HepG2 (cell line): ENCODE data around the gene JKAMP. TPM values are rescaled to one million over a fixed set of nuclear protein-coding genes. Genes with fewer than 3 reads are reported as not detected.

Experiments
- ASH2L ChIP-seq: fragments of 300-600, 200-600 bp; sonication (generic); IDR thresholded peaks from 2 replicates; pipeline ENCODE4 v1.7.0; 2017; ENCODE audit warnings: low read depth, mild to moderate bottlenecking, moderate library complexity, mixed read lengths, low read length; ENCODE audit not compliant: insufficient read length
- ATF6 ChIP-seq: sonication (generic); formaldehyde crosslinking; conservative IDR thresholded peaks from 2 replicates; pipeline ENCODE4 v1.4.0; 2020; ENCODE audit warnings: missing genetic modification reagents
- BCL6 ChIP-seq: IDR thresholded peaks from 2 replicates; pipeline ENCODE4 v1.6.1; 2016; ENCODE audit warnings: missing genetic modification reagents, missing compliant biosample characterization
- NFIB ChIP-seq: sonication (generic); formaldehyde crosslinking; IDR thresholded peaks from 2 replicates; pipeline ENCODE4 v1.9.0; 2021; ENCODE audit warnings: missing genetic modification reagents, mild to moderate bottlenecking, borderline replicate concordance
- PAX8 ChIP-seq: sonication (generic); formaldehyde crosslinking; IDR thresholded peaks from 2 replicates; pipeline ENCODE4 v1.8.0; 2022; ENCODE audit warnings: mild to moderate bottlenecking, missing genetic modification reagents, borderline replicate concordance
- RAD21 ChIP-seq: fragments of 450-650 bp; formaldehyde crosslinking; IDR thresholded peaks from 2 replicates; pipeline ENCODE4 v1.5.0; 2020; ENCODE audit warnings: mild to moderate bottlenecking
- RBM39 ChIP-seq: fragments of 200-400 bp; formaldehyde crosslinking; IDR thresholded peaks from one replicate; pipeline ENCODE4 v1.6.1; 2018; ENCODE audit warnings: antibody characterized with exemption, mild to moderate bottlenecking, low read depth, low read length; ENCODE audit not compliant: poor library complexity, severe bottlenecking
- TCF7L2 ChIP-seq: IDR thresholded peaks from 2 replicates; pipeline ENCODE4 v1.6.1; 2011; ENCODE audit warnings: mild to moderate bottlenecking, low read depth, low read length, moderate library complexity
- U2AF2 ChIP-seq: fragments of 200-400 bp; formaldehyde crosslinking; IDR thresholded peaks from 2 replicates; pipeline ENCODE4 v1.6.1; 2017; ENCODE audit warnings: low read depth, mild to moderate bottlenecking, low read length
- XBP1 ChIP-seq: sonication (generic); formaldehyde crosslinking; IDR thresholded peaks from 2 replicates; pipeline ENCODE4 v1.5.0; 2020; ENCODE audit warnings: missing genetic modification reagents
- ZBTB3 ChIP-seq: sonication (generic); formaldehyde crosslinking; IDR thresholded peaks from 2 replicates; pipeline ENCODE4 v1.4.0; 2020; ENCODE audit warnings: low read depth, mild to moderate bottlenecking, moderate library complexity, missing genetic modification reagents, borderline replicate concordance
- ZMYM2 ChIP-seq: sonication (generic); formaldehyde crosslinking; IDR thresholded peaks from 2 replicates; pipeline ENCODE4 v1.8.0; 2022; ENCODE audit warnings: mild to moderate bottlenecking, missing genetic modification reagents
- ZNF280B ChIP-seq: sonication (generic); formaldehyde crosslinking; IDR thresholded peaks from 2 replicates; pipeline ENCODE4 v1.5.0; 2020; ENCODE audit warnings: missing genetic modification reagents, mild to moderate bottlenecking, borderline replicate concordance
- ZNF280D ChIP-seq: sonication (generic); formaldehyde crosslinking; IDR thresholded peaks from 2 replicates; pipeline ENCODE4 v1.5.1; 2020; ENCODE audit warnings: mild to moderate bottlenecking, missing genetic modification reagents
- ZNF281 ChIP-seq: sonication (generic); formaldehyde crosslinking; IDR thresholded peaks from 2 replicates; pipeline ENCODE4 v1.4.0; 2020; ENCODE audit warnings: missing genetic modification reagents, borderline replicate concordance
- ZNF282 ChIP-seq: fragments of 450-650 bp; IDR thresholded peaks from 2 replicates; pipeline ENCODE4 v1.6.1; 2018; ENCODE audit not compliant: partially characterized antibody
- ZNF3 ChIP-seq: IDR thresholded peaks from 2 replicates; pipeline ENCODE4 v1.7.0; 2017; ENCODE audit warnings: inconsistent platforms
- ZNF580 ChIP-seq: IDR thresholded peaks from 2 replicates; pipeline ENCODE4 v1.6.1; 2016; ENCODE audit warnings: low read depth, borderline replicate concordance
- ZSCAN9 ChIP-seq: IDR thresholded peaks from 2 replicates; pipeline ENCODE4 v1.6.1; 2016; ENCODE audit warnings: borderline replicate concordance
- polyA plus RNA-seq, 8 experiments: library from polyadenylated mRNA; depleted of rRNA in 3 of 8; stranded (reverse) in 7 of 8; unstranded in 1 of 8; fragments of >200 nt; fragmentation: Illumina TruSeq in 4 of 8; extraction: Trizol in 4 of 8; gene quantifications; 2 replicates each; pipeline versions ENCODE4 v1.2.1 to v1.2.3, GENCODE V29; 2011 to 2016; ENCODE audit warnings: low read depth in 4 of 8, missing spikeins in 1 of 8, mixed read lengths in 1 of 8; ENCODE audit not compliant: insufficient read depth in 1 of 8
- total RNA-seq, 5 experiments: library from RNA; depleted of rRNA; stranded (reverse); fragments of >200 nt; fragmentation: Illumina TruSeq; extraction: Trizol; gene quantifications; 2 replicates each; pipeline ENCODE4 v1.2.3, GENCODE V29; 2016; ENCODE audit warnings: low read depth in 1 of 5

JKAMP gene
- total and polyA plus RNA-seq, 2 of the 13 experiments (the other 11 are each of a cell fraction or from before 2014, with no cell fraction given): 56.4 to 135 TPM

GRCh38 chr14:59464486-59465315 is 19.6 kb upstream of the JKAMP start (continued):
- no peak for TF ChIP-seq XBP1 (CRISPR knock-in tag)
- TF ChIP-seq NFIB (CRISPR knock-in tag): no peak
- no peak for TF ChIP-seq ZNF3 (CRISPR knock-in tag)
- no peak; the same call in 1 of the 2 replicates for TF ChIP-seq ZNF280B (CRISPR knock-in tag)
- 0 out of 2 replicates have a peak, but pooled peaks have one; percentile 17 for TF ChIP-seq RAD21 (CRISPR knock-in tag)
- no peak for TF ChIP-seq RBM39
- no peak for TF ChIP-seq ZMYM2
- TF ChIP-seq TCF7L2: no peak
- TF ChIP-seq ATF6 (CRISPR knock-in tag): no peak
- peak; percentile 41 for TF ChIP-seq ASH2L
- no peak for TF ChIP-seq ZSCAN9 (CRISPR knock-in tag)
- TF ChIP-seq PAX8: 0 out of 2 replicates have a peak, but pooled peaks have one; percentile 15
- TF ChIP-seq ZNF280D (CRISPR knock-in tag): no peak
- TF ChIP-seq ZBTB3 (CRISPR knock-in tag): no peak
- no peak for TF ChIP-seq ZNF281
- no peak for TF ChIP-seq ZNF282
- no peak for TF ChIP-seq U2AF2
- TF ChIP-seq BCL6 (CRISPR knock-in tag): no peak
- no peak for TF ChIP-seq ZNF580
